HepG2 (cell line): ENCODE data around the gene TRAK1.

Experiments used
- CEBPG ChIP-seq: IDR thresholded peaks from 2 replicates; pipeline ENCODE4 v1.6.1; 2016
- HCFC1 ChIP-seq: fragments of 150-350 bp; IDR thresholded peaks from 2 replicates; pipeline ENCODE4 v1.6.1; 2014; ENCODE audit warnings: low read depth, low read length
- ZBTB25 ChIP-seq: IDR thresholded peaks from 2 replicates; pipeline ENCODE4 v1.6.1; 2018; ENCODE audit warnings: missing genetic modification reagents

DNA sequence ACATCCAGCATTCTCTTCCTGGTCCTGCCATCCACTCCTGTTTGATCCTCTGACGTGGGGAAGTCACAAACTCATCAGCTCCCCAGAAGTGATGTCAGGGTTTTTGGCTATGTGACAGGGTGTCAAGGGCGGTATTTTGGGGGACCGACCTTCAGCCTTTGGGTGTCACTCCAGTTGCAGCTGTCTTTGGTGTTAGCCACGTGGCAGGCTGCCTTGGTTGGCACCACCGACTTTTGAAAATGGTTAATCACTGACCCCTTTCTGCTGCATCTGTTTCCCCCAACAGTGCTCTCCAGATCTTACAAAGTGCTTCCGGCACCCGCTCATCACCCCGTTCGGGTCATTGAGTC is 86.6 kb downstream of the TRAK1 start:
- TF ChIP-seq HCFC1: no peak
- no peak for TF ChIP-seq ZBTB25 (CRISPR knock-in tag)
- TF ChIP-seq CEBPG: no peak
